Activated T-cell treated with anti-CD3 and anti-CD28 coated beads for 48 hours (primary cell): ENCODE results near the gene PIP4K2A.
A peak's percentile ranks its signal among the peaks of the same experiment; 100 is the strongest.
"Not testable (repeated sequence)": the region's sequence is repeated elsewhere in the genome, so short reads cannot be mapped to it uniquely, and the experiment has no call there.

Source experiments
- DNase-seq: peaks from one replicate; pipeline ENCODE4 v3.0.0-alpha.2; 2020; ENCODE audit warnings: low read depth

The PIP4K2A gene

DNA sequence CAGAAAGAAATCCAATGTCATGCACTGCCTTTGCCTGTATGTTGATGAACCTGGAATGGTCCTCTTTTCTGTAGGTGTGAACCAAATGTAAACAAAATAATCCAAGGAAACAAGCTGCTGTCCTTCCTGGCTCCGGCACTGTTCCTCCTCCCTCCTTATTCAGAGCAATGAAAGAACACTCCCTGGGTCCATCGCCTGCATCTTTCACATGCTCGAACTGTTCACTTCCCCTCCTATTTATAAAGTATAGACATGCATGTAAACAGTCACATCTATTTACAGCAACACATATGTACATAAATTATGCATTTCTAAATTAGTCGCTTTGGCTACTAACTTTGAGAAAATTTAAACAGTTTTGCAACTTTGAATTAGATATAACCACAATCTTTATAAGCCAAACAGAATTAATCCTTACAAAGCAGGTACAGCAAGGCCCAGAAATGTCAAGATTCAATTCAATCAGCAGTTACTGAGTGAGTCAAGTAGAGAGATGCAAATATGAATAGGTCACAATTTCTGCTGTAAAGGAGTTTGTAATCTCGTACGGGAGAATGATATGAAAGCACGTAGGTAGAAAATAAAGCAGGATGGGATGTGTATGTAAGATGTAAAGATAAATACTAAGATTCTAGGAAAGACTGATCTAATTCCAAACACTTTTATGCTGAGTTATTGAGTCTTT, 162.6 kb downstream of the PIP4K2A start:
- DNase-seq, result no peak

DNA sequence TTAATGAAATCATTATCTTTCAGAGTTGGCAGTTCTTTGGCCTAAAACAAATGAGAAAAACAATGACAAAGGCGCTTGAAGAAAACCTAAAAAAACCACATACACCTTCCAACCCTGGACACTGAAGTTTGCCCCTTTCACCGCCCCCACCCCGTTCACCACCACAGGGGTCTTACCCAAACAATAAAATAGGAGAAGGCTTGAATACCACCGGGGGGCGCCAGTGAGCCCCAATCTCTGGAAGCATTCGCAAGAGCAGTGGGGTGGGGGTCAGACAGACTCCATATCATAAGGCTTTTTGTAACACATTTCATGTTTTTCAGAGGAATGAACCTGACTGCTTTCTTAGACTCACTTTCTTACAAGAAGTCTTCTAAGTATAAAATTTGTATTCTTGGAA, 163.6 kb downstream of the PIP4K2A start:
- DNase-seq, result peak; percentile 58

- no peak for DNase-seq
Measured at GRCh38 chr10:22548344-22548743, 166.0 kb downstream of the PIP4K2A start.

DNA sequence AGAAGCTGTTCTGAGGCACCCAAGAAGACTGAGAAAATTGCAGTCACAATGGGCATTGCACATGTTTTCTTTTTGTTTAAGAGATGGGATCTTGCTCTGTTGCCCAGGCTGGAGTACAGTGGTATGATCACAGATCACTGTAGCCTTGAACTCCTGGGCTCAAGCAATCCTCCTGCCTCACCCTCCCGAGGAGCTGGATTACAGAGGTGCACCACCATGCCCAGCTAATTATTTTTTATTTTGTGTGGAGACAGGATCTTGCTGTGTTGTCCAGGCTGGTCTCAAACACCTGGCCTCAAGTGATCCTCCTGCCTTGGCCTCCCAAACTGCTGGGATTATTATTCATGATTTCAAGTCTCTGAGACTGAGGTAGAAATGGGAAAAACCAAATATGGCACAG, 168.7 kb downstream of the PIP4K2A start:
- DNase-seq, result no peak

- DNase-seq, result no peak
Measured at GRCh38 chr10:22544325-22545068, 169.9 kb downstream of the PIP4K2A start.

GRCh38 chr10:22542773-22543172, 171.6 kb downstream of the PIP4K2A start:
- DNase-seq, result no peak

GRCh38 chr10:22541900-22542299, 172.5 kb downstream of the PIP4K2A start:
- no peak for DNase-seq

GRCh38 chr10:22539579-22540298, 174.6 kb downstream of the PIP4K2A start:
- no peak for DNase-seq

DNA sequence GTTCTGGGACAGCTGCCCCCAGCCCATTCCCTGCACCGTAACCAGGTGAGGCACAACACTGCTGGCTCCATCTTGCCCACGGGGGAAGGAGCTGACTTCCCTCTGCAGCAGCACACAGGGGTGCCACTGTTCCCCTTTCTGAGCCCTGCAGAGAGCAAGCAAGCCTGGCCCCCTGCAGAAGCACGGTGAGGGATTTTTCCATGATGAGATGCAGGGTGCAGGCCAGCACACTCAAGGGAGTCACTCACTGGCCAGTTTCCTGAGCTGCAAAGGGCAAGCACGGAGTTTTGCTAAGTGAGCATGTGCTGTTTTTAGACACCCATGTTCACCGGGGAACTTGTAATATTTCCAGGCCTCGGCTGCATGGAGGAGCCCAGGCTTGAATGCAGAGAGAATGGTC, 176.6 kb downstream of the PIP4K2A start:
- DNase-seq, result no peak

- DNase-seq, result no peak
Measured at GRCh38 chr10:22536620-22537019, 177.8 kb downstream of the PIP4K2A start.

DNA sequence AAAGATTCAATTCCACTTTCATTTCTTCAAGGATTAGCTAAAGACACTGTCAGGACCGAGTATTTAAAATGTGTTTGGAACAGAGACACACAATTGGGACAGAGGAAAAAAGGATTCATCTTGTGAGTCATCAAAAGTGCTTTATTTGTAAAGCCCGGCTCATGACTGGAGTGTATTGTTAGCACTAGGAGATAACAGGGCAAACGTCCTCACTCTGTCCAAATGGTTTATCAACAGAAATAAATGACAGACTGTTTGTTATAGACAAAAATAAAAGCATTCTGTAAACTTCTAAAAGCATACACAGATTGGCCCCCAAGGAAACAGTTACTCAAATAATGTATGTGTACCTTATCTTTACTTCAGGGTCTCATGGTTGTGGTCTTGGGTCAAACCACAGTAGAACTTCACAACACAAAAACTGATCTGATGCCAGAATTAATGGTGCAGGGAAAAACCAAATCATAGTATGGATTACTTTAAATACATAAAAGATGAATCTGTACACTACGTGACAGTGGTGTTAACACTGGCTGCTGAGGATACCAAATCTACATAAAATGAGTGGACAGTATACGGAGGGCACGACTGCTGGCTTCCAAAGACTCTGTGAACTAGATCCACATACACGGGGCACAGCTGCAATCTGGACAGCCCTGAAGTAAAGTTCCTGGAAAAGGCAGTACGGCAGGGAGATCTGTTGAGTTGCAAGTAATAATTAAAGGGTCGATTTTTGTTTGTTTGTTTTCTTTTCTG, 179.4 kb downstream of the PIP4K2A start:
- DNase-seq, result no peak

GRCh38 chr10:22531441-22531840, 182.9 kb downstream of the PIP4K2A start:
- DNase-seq, result no peak

DNA sequence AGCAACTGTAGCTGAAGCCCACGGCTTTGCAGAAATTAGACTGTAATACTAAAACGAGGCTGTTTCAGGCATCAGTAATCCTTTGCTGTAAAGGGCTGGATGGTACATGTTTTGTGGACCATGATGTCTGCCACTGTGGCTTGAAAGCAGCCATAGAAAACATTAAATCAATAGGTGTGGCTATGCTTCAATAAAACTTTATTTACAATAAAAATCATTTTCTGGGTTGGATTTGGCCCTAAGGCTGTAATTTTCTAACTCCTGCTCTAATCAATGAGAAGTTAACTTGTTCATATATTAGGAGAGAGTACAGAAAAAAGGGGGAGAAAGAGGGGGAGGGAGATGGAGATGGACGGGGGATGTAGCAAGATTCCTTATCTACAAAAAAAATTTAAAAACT, 183.4 kb downstream of the PIP4K2A start:
- no peak for DNase-seq

GRCh38 chr10:22527520-22527919, 186.9 kb downstream of the PIP4K2A start:
- DNase-seq, result no peak

GRCh38 chr10:22524333-22524732, 190.0 kb downstream of the PIP4K2A start:
- not testable (repeated sequence) for DNase-seq

GRCh38 chr10:22520645-22521044, 193.7 kb downstream of the PIP4K2A start:
- not testable (repeated sequence) for DNase-seq

- DNase-seq, result no peak
Measured at GRCh38 chr10:22518167-22518724, 196.1 kb downstream of the PIP4K2A start.

GRCh38 chr10:22515009-22515408, 199.4 kb downstream of the PIP4K2A start:
- DNase-seq, result no peak

- not testable (repeated sequence) for DNase-seq
Measured at GRCh38 chr10:22514414-22514758, 200.0 kb downstream of the PIP4K2A start.

DNA sequence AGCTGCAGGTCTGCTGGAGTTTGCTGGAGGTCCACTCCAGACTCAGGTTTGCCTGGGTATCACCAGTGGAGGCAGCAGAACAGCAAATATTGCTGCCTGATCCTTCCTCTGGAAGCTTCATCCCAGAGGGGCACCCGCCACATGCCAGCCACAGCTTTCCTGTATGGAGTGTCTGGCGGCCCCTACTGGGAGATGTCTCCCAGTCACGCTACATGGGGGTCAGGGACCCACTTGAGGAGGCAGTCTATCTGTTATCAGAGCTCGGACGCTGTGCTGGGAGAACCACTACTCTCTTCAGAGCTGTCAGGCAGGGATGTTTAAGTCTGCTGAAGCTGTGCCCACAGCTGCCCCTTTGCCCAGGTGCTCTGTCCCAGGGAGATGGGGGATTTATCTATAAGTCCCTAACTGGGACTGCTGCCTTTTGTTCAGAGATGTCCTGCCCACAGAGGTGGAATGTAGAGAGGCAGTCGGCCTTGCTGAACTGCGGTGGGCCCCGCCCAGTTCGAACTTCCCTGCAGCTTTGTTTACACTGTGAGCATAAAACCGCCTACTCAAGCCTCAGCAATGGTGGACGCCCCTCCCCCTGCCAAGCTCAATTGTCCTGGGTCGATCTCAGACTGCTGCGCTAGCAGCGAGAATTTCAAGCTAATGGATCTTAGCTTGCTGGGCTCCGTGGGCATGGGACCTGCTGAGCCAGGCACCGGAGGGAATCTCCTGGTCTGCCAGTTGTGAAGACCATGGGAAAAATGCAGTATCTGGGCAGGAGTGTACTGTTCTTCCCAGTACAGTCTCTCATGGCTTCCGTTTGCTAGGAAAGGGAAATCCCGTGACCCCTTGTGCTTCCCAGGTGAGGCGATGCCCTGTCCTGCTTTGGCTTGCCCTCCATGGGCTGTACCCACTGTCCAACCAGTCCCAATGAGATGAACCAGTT, 200.6 kb downstream of the PIP4K2A start:
- DNase-seq, result not testable (repeated sequence)

DNA sequence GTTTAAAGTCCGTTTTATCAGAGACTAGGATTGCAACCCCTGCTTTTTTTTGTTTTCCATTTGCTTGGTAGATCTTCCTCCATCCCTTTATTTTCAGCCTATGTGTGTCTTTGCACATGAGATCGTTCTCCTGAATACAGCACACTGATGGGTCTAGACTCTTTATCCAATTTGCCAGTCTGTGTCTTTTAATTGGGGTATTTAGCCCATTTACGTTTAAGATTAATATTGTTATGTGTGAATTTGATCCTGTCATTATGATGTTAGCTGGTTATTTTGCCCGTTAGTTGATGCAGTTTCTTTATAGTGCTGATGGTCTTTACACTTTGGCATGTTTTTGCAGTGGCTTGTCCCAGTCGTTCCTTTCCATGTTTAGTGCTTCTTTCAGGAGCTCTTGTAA, 202.4 kb downstream of the PIP4K2A start:
- not testable (repeated sequence) for DNase-seq
